Measurements from ENCODE around the gene KRTAP15-1.

Gene KRTAP15-1

DNA sequence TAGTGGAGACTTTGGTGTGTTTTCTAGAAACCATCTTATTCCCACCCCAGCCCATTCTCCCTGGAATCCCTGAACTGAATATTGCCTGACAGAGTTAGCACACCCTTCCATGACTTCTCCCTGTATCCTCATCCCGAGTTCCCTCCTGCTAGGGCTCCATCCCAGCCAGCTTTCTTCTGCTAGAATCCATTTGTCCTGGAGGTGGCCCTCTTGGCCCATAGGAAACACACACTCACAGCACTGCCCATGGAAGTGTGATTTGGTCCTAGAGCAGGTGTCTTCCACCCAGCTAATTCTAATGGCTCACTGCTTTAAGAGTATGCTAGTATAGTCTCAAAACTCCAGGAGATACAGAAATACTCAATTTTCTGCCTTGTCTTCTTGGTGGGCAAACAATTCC is 4.1 kb downstream of the KRTAP15-1 start:
- DNase-seq (ENCODE audit: insufficient read length) (no peak), FAIRE-seq (no peak)
- TF ChIP-seq POLR2A (IDR thresholded peaks at IDR 0.05; ENCODE audit: low read depth, low read length): no peak
- TF ChIP-seq TAF1 (IDR thresholded peaks at IDR 0.05; ENCODE audit: borderline replicate concordance, low read depth, low read length): no peak
- no peak for TF ChIP-seq POLR2AphosphoS5 (IDR thresholded peaks at IDR 0.05; ENCODE audit: low read depth, low read length)

DNA sequence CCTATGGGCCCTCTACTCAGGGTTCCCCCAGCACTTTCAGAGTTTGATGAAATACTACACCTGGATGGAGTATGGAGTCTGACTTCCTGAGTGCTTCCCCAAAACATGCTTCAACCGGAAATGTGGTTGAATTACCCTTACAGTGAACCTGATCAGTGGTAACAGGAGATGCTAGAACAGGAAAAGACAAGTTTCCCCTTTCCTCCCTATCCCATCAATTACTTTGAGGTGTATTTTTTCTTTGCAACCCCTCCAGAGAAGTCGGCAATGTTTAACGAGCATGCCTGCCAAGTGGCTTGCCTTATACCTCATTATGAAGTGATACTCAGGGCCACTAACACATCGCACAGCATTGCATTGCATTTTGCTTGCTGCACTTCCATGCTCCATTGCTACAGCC is 7.0 kb downstream of the KRTAP15-1 start:
- DNase-seq (ENCODE audit: insufficient read length) (no peak), FAIRE-seq (no peak)
- TF ChIP-seq POLR2A (IDR thresholded peaks at IDR 0.05; ENCODE audit: low read depth, low read length) (no peak), POLR2AphosphoS5 (IDR thresholded peaks at IDR 0.05; ENCODE audit: low read depth, low read length) (no peak), TAF1 (IDR thresholded peaks at IDR 0.05; ENCODE audit: borderline replicate concordance, low read depth, low read length) (no peak)

DNA sequence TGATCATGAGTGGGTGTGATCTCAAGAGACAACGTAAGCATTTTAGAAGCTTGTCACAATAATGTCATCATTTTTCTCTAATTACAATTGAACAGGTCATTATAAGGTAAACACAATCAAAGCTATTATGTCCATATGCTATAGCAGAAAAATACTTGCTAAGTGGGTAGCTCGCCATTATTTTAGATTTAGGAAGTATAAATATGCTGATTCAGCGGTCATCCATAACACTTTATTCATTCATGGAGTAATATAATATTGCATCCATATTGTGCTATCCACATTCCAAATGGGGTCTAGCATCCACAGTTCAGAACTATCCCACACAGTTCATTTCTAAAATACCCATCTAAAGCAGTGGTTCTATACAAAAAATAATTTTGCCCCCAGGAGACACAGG is 8.4 kb downstream of the KRTAP15-1 start:
- no peak for TF ChIP-seq TAF1 (IDR thresholded peaks at IDR 0.05; ENCODE audit: borderline replicate concordance, low read depth, low read length)
- TF ChIP-seq POLR2A (IDR thresholded peaks at IDR 0.05; ENCODE audit: low read depth, low read length): no peak
- no peak for TF ChIP-seq POLR2AphosphoS5 (IDR thresholded peaks at IDR 0.05; ENCODE audit: low read depth, low read length)
- DNase-seq (ENCODE audit: insufficient read length): no peak
- FAIRE-seq: no peak

DNA sequence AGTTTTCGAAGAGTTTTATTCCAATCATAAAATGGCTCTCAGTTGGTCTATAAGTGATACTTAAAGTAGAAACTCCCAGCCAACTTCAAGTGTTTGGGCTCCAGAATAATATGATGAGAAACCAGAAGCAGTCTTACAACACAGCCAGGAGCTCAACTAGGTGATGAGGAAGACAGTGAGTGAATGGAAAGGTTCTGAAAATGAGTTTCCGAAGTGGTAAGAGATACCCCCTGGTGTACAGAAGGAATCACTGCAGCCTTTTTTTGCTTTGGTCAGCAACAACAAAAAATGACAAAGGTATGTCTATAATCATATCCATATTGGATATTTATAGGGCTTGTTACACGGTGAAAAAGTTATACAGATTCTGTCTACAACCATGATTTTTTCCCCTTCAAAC is 23.6 kb downstream of the KRTAP15-1 start:
- DNase-seq (ENCODE audit: insufficient read length) (no peak), FAIRE-seq (no peak)
- TF ChIP-seq TAF1 (IDR thresholded peaks at IDR 0.05; ENCODE audit: borderline replicate concordance, low read depth, low read length) (no peak), POLR2A (IDR thresholded peaks at IDR 0.05; ENCODE audit: low read depth, low read length) (no peak), POLR2AphosphoS5 (IDR thresholded peaks at IDR 0.05; ENCODE audit: low read depth, low read length) (no peak)

DNA sequence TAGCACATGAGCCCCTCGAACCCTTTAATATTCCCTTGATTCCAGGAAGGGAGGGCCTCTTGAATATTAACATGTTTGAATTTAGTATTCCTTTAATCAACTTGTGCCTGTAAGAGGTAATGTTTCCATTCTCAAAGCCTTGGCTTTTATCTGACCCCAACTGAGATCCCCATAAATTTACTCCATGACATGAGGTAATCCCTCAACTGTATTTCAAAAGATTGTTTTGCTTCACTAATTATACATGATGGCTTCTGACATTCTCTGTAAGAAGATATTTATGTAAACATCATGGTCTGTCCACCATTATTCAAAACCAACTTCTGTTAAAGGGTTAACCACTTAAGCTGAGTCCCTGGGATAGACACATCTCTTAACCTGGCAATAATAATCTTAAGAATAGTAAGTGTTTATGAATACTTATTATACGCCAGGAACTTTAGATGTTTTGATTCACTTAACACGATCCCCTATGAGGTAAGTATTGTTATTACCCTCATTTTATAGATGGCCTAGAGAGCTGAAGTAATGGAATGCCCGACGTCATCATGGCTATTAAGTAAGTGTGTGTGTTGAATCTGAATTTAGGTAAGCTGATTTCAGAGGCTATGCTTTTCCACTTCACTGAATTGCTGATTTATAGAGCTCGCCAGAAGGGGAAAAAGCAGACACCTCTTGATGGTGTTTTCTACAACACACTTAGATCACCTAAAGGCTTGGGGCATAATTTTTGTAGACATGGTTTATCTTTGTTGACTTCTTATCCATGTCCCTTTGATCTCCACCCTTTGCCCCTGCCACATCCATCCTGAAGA is 29.0 kb downstream of the KRTAP15-1 start:
- DNase-seq (ENCODE audit: insufficient read length) (no peak), FAIRE-seq (no peak)
- no peak for TF ChIP-seq TAF1 (IDR thresholded peaks at IDR 0.05; ENCODE audit: borderline replicate concordance, low read depth, low read length)
- no peak for TF ChIP-seq POLR2AphosphoS5 (IDR thresholded peaks at IDR 0.05; ENCODE audit: low read depth, low read length)
- TF ChIP-seq POLR2A (IDR thresholded peaks at IDR 0.05; ENCODE audit: low read depth, low read length): no peak

DNA sequence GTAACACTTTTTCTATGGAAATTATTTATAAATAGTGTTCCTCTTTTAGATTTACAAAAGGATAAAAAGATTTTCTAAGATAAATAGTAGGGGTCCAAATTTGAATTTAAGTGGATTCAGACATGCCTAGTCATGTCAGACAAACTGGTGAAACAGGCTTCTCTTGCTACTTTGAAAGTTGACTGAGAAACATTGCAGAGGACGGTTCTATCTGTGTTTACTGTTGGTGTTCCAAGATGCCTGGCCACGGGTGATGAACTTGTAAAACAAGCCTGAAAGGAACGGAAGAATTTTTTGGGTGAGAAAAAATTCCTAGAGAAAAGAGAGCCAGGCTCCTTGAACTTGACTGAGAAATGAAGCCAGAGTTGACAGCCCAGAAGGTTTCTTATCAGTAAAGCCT is 37.9 kb downstream of the KRTAP15-1 start:
- no peak for TF ChIP-seq TAF1 (IDR thresholded peaks at IDR 0.05; ENCODE audit: borderline replicate concordance, low read depth, low read length)
- no peak for TF ChIP-seq POLR2AphosphoS5 (IDR thresholded peaks at IDR 0.05; ENCODE audit: low read depth, low read length)
- TF ChIP-seq POLR2A (IDR thresholded peaks at IDR 0.05; ENCODE audit: low read depth, low read length): no peak
- DNase-seq (ENCODE audit: insufficient read length): no peak
- FAIRE-seq: no peak

DNA sequence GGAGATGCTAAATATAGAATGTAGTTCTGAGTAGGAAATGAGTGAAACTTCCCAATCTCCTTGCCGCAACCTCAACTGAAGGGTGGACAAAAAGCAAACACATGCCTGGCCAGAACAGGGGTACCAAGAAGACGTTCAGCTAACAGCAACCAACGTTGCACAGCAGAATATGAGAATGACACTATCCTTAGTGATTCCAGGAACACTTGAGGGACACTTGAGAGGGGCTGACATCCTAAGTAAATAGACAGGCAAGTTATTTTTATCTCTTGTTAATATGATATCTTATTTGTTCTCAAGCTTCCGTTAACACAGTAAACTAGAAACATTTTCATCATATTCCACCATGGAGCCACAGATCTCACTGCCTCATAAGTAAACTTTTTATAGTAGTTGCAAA is 39.2 kb downstream of the KRTAP15-1 start:
- DNase-seq (ENCODE audit: insufficient read length) (no peak), FAIRE-seq (no peak)
- TF ChIP-seq TAF1 (IDR thresholded peaks at IDR 0.05; ENCODE audit: borderline replicate concordance, low read depth, low read length): no peak
- no peak for TF ChIP-seq POLR2A (IDR thresholded peaks at IDR 0.05; ENCODE audit: low read depth, low read length)
- no peak for TF ChIP-seq POLR2AphosphoS5 (IDR thresholded peaks at IDR 0.05; ENCODE audit: low read depth, low read length)

DNA sequence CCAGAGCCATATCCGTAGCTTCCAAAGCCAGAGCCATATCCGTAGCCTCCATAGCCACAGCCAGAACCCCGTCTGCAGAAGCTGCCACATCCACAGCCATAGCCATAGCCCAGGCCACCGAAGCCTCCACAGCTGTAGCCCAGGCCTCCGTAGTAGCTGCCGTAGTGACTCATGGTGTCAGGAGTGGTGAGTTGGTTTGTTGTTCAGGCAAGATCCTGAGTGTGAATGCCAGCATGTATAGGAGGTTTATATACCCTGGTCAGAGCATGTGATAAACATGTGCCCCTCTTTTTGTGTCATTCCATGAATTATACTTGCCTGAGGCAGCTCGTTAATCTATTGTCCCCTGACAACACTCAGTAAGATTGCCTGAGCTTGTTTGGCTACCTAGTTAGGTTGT is 40.1 kb downstream of the KRTAP15-1 start, which contains the start of gene KRTAP19-1:
TSS of gene KRTAP19-1 (minus strand) at position 223 of the 400 bp plus-strand sequence. CDS start at position 173, 50 bp downstream.
- DNase-seq (ENCODE audit: insufficient read length): no peak
- no peak for FAIRE-seq
- no peak for TF ChIP-seq POLR2AphosphoS5 (IDR thresholded peaks at IDR 0.05; ENCODE audit: low read depth, low read length)
- TF ChIP-seq POLR2A (IDR thresholded peaks at IDR 0.05; ENCODE audit: low read depth, low read length): no peak
- TF ChIP-seq TAF1 (IDR thresholded peaks at IDR 0.05; ENCODE audit: borderline replicate concordance, low read depth, low read length): no peak

DNA sequence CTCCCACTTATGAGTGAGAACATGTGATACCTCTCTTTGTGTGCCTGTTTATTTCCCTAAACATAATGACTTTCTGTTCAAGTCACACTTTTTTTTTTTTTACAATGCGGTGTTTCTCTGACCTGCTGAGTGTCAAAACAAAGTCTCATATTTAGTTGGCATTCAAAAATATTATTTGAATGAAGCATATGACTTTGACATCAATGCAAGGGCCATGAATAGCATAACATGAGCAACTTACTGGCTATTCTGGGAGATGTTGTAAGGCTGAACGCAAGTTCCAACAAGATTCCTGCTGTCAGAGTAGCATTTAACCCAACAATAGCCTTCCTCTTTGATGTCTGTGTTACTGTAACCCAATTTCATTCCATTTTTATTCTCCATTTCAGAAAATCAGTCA is 42.1 kb downstream of the KRTAP15-1 start:
- no peak for FAIRE-seq
- DNase-seq (ENCODE audit: insufficient read length): no peak
- TF ChIP-seq TAF1 (IDR thresholded peaks at IDR 0.05; ENCODE audit: borderline replicate concordance, low read depth, low read length): no peak
- TF ChIP-seq POLR2AphosphoS5 (IDR thresholded peaks at IDR 0.05; ENCODE audit: low read depth, low read length): no peak
- TF ChIP-seq POLR2A (IDR thresholded peaks at IDR 0.05; ENCODE audit: low read depth, low read length): no peak

DNA sequence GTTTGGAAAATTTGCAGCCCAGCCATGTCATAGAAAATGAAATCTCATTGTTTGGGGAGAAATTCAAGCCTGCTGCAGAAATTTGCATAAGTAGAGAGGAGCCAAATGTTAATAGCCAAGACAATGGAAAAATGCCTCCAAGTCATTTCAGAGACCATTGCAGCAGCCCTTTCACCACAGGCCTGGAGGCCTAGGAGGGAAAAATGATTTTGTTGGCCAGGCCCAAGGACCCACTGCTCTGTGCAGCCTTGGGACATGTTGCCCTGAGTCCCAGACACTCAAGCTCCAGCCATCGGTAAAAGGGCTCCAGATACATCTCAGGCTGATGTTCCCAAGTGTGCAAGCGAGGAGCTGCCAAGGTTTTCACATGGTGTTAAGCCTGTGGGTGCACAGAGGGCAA is 46.1 kb downstream of the KRTAP15-1 start:
- FAIRE-seq: no peak

DNA sequence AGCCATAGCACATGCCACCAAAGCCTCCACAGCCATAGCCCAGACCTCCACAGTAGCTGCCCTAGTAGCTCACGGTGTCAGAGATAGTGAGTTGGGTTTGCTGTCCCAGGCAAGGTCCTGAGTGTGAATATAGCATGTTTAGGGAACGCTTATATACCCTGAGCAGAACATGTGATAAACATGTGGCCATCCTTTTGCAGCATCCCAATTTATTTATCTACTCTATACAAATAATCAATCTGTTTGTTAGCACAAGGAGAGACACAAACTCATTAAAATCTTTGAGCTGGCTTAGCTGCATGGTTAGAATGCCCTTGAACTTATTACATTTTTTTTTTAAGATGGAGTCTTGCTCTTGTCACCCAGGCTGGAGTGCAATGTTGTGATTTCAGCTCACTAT is 47.3 kb downstream of the KRTAP15-1 start, which contains the start of gene KRTAP19-2:
TSS of gene KRTAP19-2 (minus strand) at position 101 of the 400 bp plus-strand sequence. CDS start at position 13, 88 bp downstream.
- no peak for FAIRE-seq

More for the DNA sequence above, 46.1 kb downstream of the KRTAP15-1 start:
- DNase-seq (ENCODE audit: insufficient read length): no peak
- TF ChIP-seq POLR2A (IDR thresholded peaks at IDR 0.05; ENCODE audit: low read depth, low read length) (no peak), POLR2AphosphoS5 (IDR thresholded peaks at IDR 0.05; ENCODE audit: low read depth, low read length) (no peak), TAF1 (IDR thresholded peaks at IDR 0.05; ENCODE audit: borderline replicate concordance, low read depth, low read length) (no peak)

More for the DNA sequence above, 47.3 kb downstream of the KRTAP15-1 start, which contains the start of gene KRTAP19-2:
- no peak for DNase-seq (ENCODE audit: insufficient read length)
- TF ChIP-seq TAF1 (IDR thresholded peaks at IDR 0.05; ENCODE audit: borderline replicate concordance, low read depth, low read length): no peak
- no peak for TF ChIP-seq POLR2AphosphoS5 (IDR thresholded peaks at IDR 0.05; ENCODE audit: low read depth, low read length)
- TF ChIP-seq POLR2A (IDR thresholded peaks at IDR 0.05; ENCODE audit: low read depth, low read length): no peak

All from GM12892 (cell line).